ENCODE data around the gene S100B. TPM values are rescaled to one million over a fixed set of nuclear protein-coding genes. Genes with fewer than 3 reads are reported as not detected.

Gene S100B
- total RNA-seq, 1 donor from 2014 or later, result not detected

- peaks cover 3% of the 10 kb centered on the region for H3K27me3 Mint-ChIP-seq
- H3K9me3 Mint-ChIP-seq, result peaks cover 3% of the 10 kb centered on the region
- H3K36me3 Mint-ChIP-seq (ENCODE audit: low read depth), result peaks cover 3% of the 10 kb centered on the region
- peak overlapping the region; percentile 17 for H3K27ac Mint-ChIP-seq
- intact Hi-C loops (cut with micrococcal nuclease), result no loop called here
- H3K4me3 Mint-ChIP-seq, result no peak overlapping the region
- H3K4me1 Mint-ChIP-seq, result peaks cover 19% of the 10 kb centered on the region
- DNase-seq, result no peak
These were observed 16.0 kb upstream of the S100B start for GRCh38 chr21:46620846-46621245.

DNA sequence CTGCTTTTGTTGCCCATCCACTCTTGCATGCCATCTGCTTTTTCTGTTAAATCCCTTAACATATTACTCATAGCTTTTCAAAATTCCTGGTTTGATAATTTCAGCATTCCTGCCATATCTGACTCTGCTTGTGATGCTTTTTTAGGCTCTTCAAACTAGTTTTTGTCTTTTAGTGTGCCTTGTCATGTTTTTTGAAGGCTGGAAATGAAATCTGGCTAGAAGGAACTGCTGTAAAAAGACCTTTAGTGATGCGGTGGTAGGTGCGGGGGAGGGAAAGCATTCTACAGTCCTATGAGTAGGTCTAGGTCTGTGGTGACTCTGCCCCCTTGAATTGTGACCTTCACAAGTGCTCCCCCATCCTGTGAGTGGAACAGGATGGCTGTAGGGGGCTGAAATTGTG is 15.0 kb upstream of the S100B start:
- intact Hi-C loops (cut with micrococcal nuclease), result no loop called here
- H3K4me1 Mint-ChIP-seq, result peaks cover 19% of the 10 kb centered on the region
- no peak overlapping the region for H3K4me3 Mint-ChIP-seq
- DNase-seq, result no peak
- H3K27me3 Mint-ChIP-seq, result peaks cover 10% of the 10 kb centered on the region
- no peaks in the 10 kb centered on the region for H3K36me3 Mint-ChIP-seq (ENCODE audit: low read depth)
- no peak overlapping the region for H3K27ac Mint-ChIP-seq
- H3K9me3 Mint-ChIP-seq, result peaks cover 6% of the 10 kb centered on the region

DNA sequence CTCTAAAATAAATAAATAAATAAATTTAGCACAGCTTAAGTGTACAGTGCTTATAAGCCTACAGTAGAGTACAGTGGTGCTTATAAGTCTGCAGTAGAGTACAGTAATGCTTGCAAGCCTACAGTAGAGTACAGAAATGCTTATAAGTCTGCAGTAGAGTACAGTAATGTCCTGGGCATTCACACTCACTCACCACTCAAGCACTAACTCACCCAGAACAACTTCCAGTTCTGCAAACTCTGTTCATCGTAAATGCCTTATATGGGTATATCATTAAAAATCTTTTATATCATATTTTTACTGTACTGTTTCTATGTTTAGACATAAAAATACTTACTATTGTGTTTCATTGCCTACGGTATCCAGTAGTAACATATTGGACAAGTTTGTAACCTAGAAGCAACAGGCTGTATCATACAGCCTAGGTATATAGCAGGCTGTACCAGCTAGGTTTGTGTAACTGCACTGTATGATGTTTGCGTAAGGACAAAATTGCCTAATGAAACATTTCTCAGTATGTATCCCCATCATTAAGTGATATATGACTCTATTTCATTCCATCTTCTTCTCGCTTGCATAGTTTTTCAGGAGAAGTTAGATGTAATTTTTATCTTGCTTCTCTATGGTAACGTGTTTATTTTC is 14.0 kb upstream of the S100B start:
- Mint-ChIP-seq H3K27me3 (peaks cover 18% of the 10 kb centered on the region), H3K9me3 (peaks cover 13% of the 10 kb centered on the region), H3K4me1 (peaks cover 19% of the 10 kb centered on the region), H3K4me3 (no peak overlapping the region), H3K27ac (no peak overlapping the region), H3K36me3 (ENCODE audit: low read depth) (no peaks in the 10 kb centered on the region)
- intact Hi-C loops (cut with micrococcal nuclease), result no loop called here
- DNase-seq, result no peak

DNA sequence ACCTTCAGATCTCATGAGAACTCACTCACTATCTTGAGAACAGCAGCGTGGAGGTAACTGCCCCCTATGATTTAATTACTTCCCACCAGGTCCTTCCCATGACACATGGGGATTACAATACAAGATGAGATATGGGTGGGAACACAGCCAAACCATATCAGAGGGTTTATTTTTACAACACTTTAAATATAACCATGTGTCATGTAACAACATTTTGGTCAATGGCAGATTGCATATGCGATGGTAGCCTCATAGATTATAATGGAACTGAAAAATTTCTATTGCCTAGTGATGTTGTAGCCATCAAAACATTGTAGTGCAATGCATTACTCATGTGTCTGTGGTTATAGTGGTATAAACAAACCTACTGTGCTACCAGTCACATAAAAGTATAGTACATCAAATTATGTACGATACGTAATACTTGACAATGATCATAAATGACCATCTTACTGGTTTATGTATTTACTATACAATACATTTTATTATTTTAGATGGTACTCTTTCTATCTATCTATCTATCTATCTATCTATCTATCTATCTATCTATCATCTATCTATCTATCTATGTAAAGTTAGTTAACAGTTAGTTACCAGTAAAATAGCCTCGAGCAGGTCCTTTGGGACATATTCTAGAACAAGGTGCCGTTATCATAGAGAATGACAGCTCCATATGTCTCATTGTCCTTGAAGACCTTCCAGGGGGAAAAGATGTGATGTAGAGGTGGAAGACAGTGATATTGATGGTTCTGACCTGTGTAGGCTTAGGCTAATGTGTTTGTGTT is 12.6 kb upstream of the S100B start:
- Mint-ChIP-seq H3K4me1 (peaks cover 12% of the 10 kb centered on the region), H3K36me3 (ENCODE audit: low read depth) (no peaks in the 10 kb centered on the region), H3K27ac (no peak overlapping the region), H3K9me3 (peaks cover 13% of the 10 kb centered on the region), H3K4me3 (no peak overlapping the region), H3K27me3 (peaks cover 22% of the 10 kb centered on the region)
- intact Hi-C loops (cut with micrococcal nuclease), result no loop called here
- DNase-seq, result no peak

DNA sequence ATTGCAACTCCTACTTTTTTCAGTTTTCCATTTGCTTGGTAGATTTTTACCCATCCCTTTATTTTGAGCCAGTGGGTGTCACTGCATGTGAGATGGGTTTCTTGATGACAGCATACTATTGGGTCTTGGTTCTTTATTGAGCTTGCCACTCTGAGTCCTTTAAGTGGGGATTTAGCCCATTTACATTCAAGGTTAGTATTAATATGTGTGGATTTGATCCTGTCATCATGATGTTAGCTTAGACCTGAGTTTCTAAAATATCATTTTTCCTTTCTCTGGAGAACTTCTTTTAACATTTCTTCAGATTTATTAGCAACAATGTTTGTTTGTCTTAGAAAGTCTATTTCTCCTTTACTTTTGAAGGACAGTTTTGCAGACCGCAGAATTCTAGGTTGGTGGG is 11.8 kb upstream of the S100B start:
- intact Hi-C loops (cut with micrococcal nuclease), result no loop called here
- H3K9me3 Mint-ChIP-seq, result peaks cover 13% of the 10 kb centered on the region
- DNase-seq, result no peak
- no peak overlapping the region for H3K4me3 Mint-ChIP-seq
- no peaks in the 10 kb centered on the region for H3K36me3 Mint-ChIP-seq (ENCODE audit: low read depth)
- H3K27me3 Mint-ChIP-seq, result peaks cover 22% of the 10 kb centered on the region
- no peak overlapping the region for H3K27ac Mint-ChIP-seq
- peaks cover 5% of the 10 kb centered on the region for H3K4me1 Mint-ChIP-seq

DNA sequence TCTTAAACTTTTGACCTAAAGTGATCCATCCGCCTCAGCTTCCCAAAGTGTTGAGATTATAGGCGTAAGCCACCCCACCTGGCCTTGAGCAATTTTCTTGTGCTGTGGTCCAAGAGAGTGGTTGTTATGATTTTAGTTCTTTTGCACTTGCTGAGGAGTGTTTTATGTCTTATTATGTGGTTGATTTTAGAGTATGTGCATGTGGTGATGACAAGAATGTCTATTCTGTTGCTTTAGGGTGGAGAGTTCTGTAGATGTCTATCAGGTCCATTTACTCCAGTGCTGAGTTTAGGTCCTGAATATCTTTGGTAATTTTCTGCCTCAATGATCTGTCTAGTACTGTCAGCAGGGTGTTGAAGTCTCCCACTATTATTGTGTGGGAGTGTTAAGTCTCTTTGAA is 11.2 kb upstream of the S100B start:
- no peak for DNase-seq
- H3K4me3 Mint-ChIP-seq, result no peak overlapping the region
- intact Hi-C loops (cut with micrococcal nuclease), result no loop called here
- no peaks in the 10 kb centered on the region for H3K36me3 Mint-ChIP-seq (ENCODE audit: low read depth)
- H3K27ac Mint-ChIP-seq, result no peak overlapping the region
- peaks cover 22% of the 10 kb centered on the region for H3K27me3 Mint-ChIP-seq
- H3K9me3 Mint-ChIP-seq, result peaks cover 13% of the 10 kb centered on the region
- peaks cover 2% of the 10 kb centered on the region for H3K4me1 Mint-ChIP-seq

GRCh38 chr21:46613391-46613790 is 8.5 kb upstream of the S100B start:
- H3K9me3 Mint-ChIP-seq, result peaks cover 13% of the 10 kb centered on the region
- no peak overlapping the region for H3K27ac Mint-ChIP-seq
- no peak overlapping the region for H3K4me3 Mint-ChIP-seq
- intact Hi-C loops (cut with micrococcal nuclease), result no loop called here
- no peaks in the 10 kb centered on the region for H3K36me3 Mint-ChIP-seq (ENCODE audit: low read depth)
- no peak for DNase-seq
- H3K4me1 Mint-ChIP-seq, result no peaks in the 10 kb centered on the region
- peaks cover 22% of the 10 kb centered on the region for H3K27me3 Mint-ChIP-seq

GRCh38 chr21:46610018-46610701 is 5.3 kb upstream of the S100B start:
- H3K27me3 Mint-ChIP-seq, result peaks cover 15% of the 10 kb centered on the region
- no peak overlapping the region for H3K4me3 Mint-ChIP-seq
- H3K4me1 Mint-ChIP-seq, result peaks cover 14% of the 10 kb centered on the region

DNA sequence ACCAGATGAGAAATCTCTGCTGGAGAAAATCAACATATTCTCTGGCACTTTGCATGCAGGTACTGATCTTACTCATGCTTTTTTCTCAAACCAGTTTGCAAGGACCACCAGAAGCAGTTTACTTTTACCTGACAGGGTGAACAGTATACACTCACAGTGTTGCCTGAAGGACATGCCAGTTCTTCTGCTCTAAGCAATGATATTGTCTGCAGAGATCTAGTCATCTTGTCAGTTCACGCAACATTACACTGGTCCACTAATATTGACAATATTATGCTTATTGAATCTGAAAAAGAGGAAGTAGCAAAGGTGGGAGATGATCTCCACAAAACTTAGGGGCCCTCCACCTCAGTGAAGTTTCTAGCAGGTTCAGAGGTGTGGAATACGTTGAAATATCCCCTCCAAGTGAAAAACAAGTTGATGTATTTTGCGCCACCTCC is 3.8 kb upstream of the S100B start:
- no peak overlapping the region for H3K4me3 Mint-ChIP-seq
- H3K27ac Mint-ChIP-seq, result no peak overlapping the region
- H3K36me3 Mint-ChIP-seq (ENCODE audit: low read depth), result no peaks in the 10 kb centered on the region
- DNase-seq, result no peak
- intact Hi-C loops (cut with micrococcal nuclease), result no loop called here
- no peaks in the 10 kb centered on the region for H3K9me3 Mint-ChIP-seq
- H3K27me3 Mint-ChIP-seq, result peaks cover 6% of the 10 kb centered on the region
- H3K4me1 Mint-ChIP-seq, result peaks cover 19% of the 10 kb centered on the region

More at GRCh38 chr21:46610018-46610701, 5.3 kb upstream of the S100B start:
- Mint-ChIP-seq H3K9me3 (peaks cover 9% of the 10 kb centered on the region), H3K36me3 (ENCODE audit: low read depth) (no peaks in the 10 kb centered on the region), H3K27ac (no peak overlapping the region)
- no peak for DNase-seq
- intact Hi-C loops (cut with micrococcal nuclease), result no loop called here

- no peaks in the 10 kb centered on the region for H3K36me3 Mint-ChIP-seq (ENCODE audit: low read depth)
- peaks cover 19% of the 10 kb centered on the region for H3K4me1 Mint-ChIP-seq
- H3K27ac Mint-ChIP-seq, result no peak overlapping the region
- H3K27me3 Mint-ChIP-seq, result peaks cover 1% of the 10 kb centered on the region
- no peak overlapping the region for H3K4me3 Mint-ChIP-seq
- DNase-seq, result no peak
- intact Hi-C loops (cut with micrococcal nuclease), result no loop called here
- no peaks in the 10 kb centered on the region for H3K9me3 Mint-ChIP-seq
These were observed 2.8 kb upstream of the S100B start for GRCh38 chr21:46607636-46608035.

GRCh38 chr21:46606427-46606813 is 1.5 kb upstream of the S100B start:
- Mint-ChIP-seq H3K4me1 (peaks cover 19% of the 10 kb centered on the region), H3K27ac (peak overlapping the region; percentile 73), H3K4me3 (peak overlapping the region; percentile 41), H3K36me3 (ENCODE audit: low read depth) (no peaks in the 10 kb centered on the region), H3K27me3 (peaks cover 1% of the 10 kb centered on the region), H3K9me3 (no peaks in the 10 kb centered on the region)
- DNase-seq, result no peak
- intact Hi-C loops (cut with micrococcal nuclease), result no loop called here

- Mint-ChIP-seq H3K4me3 (peak overlapping the region; percentile 41), H3K36me3 (ENCODE audit: low read depth) (no peaks in the 10 kb centered on the region), H3K27me3 (peaks cover 1% of the 10 kb centered on the region), H3K9me3 (no peaks in the 10 kb centered on the region), H3K4me1 (peaks cover 19% of the 10 kb centered on the region), H3K27ac (peak overlapping the region; percentile 73)
- DNase-seq, result peak; percentile 85
- intact Hi-C loops (cut with micrococcal nuclease), result no loop called here
These were observed 1.0 kb upstream of the S100B start for GRCh38 chr21:46605767-46606426.

DNA sequence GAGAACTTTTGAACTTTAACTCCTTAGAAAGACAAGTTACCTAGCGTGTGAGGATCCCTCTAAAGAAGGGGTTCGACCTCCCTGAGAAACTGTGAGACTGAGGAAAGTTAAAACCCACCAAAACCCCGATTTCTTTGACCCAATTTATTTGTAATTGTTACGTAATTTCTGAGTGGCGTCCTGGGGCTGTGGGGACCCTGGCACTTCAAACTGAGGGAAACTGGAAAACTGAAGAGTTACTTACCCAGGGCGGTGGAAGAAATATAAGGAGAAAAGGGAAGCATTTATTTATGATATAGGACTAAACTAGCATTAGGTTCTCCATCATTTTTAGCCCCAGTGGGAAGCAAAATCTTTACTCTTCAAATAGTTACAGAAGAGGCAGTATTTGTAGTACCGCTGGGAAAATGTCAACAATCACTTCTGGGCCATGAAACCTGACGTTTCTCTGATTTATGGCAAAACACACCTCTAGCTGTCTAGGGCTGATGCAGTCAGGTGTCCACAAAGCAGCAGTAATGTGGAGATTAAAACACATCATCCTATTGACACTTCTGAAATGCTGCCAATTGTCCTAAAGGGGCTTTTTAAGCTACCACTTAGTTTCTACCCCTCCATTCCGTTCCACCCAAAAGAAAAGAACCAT is 430 bp downstream of the S100B start:
- intact Hi-C loops (cut with micrococcal nuclease), result no loop called here
- no peak overlapping the region for H3K27ac Mint-ChIP-seq
- peaks cover 1% of the 10 kb centered on the region for H3K27me3 Mint-ChIP-seq
- no peak overlapping the region for H3K4me3 Mint-ChIP-seq
- DNase-seq, result no peak
- H3K36me3 Mint-ChIP-seq (ENCODE audit: low read depth), result no peaks in the 10 kb centered on the region
- no peaks in the 10 kb centered on the region for H3K9me3 Mint-ChIP-seq
- peaks cover 19% of the 10 kb centered on the region for H3K4me1 Mint-ChIP-seq

Measured in activated CD4-positive, alpha-beta T cell treated with anti-CD3 and anti-CD28 coated beads, Interleukin-2, amount 10 ng/mL, durations not matched to agents 24 days and 14 days (primary cell).